GM12878 (cell line): ENCODE data around the gene FFAR2. TPM values are rescaled to one million over a fixed set of nuclear protein-coding genes. Genes with fewer than 3 reads are reported as not detected.

ENCODE experiments used
- ATAC-seq: fragments of 200-7000 bp; cut with Tn5 transposase; 3 replicates; pipeline ENCODE4 v1.9.1; 2020; ENCODE audit warnings: mild to moderate bottlenecking, moderate library complexity
- BruUV-seq: library from RNA; stranded (reverse); fragments of 400-500 nt; replicated peaks from 2 replicates; lab custom pipeline; 2021; lab: Mats Ljungman, UMichigan
- CTCF ChIA-PET: fragments of 300-600 bp; sonication (Branson Sonifier 250); formaldehyde crosslinking; extraction: SDS; loops from one replicate; lab custom pipeline; 2021; ENCODE audit warnings: inconsistent platforms; lab: Yijun Ruan, JAX
- POLR2A ChIA-PET: fragments of 350-600 bp; formaldehyde crosslinking; extraction: SDS; loops from one replicate; lab custom pipeline; 2021; ENCODE audit warnings: inconsistent platforms; lab: Charles Lee
- RAD21 ChIA-PET: fragments of 300-600 bp; sonication (Branson Sonifier 250); formaldehyde crosslinking; loops from one replicate; lab custom pipeline; 2023; ENCODE audit warnings: antibody characterized with exemption; ENCODE audit not compliant: unreplicated experiment; lab: Charles Lee
- SMC1A ChIA-PET: fragments of 300-600 bp; sonication (Branson Sonifier 250); formaldehyde crosslinking; loops from one replicate; lab custom pipeline; 2023; ENCODE audit not compliant: unreplicated experiment, uncharacterized antibody; lab: Charles Lee
- DNase-seq: peaks from one replicate; pipeline ENCODE4 v3.0.0-alpha.2; 2011; ENCODE audit warnings: low read depth, low spot score
- FAIRE-seq: peaks from 3 replicates; lab custom pipeline; 2011; peaks lifted over from hg19 to GRCh38; lab: Jason Lieb, UNC
- H2AFZ ChIP-seq: 2 replicates; pipeline ENCODE4 v1.6.0; 2011; ENCODE audit warnings: low read depth, low read length, control low read depth; ENCODE audit not compliant: control insufficient read depth
- H3K27ac ChIP-seq: 2 replicates; pipeline ENCODE4 v1.5.1; 2011; ENCODE audit warnings: control low read depth; ENCODE audit not compliant: control insufficient read depth, insufficient read depth
- H3K27me3 ChIP-seq, 2 experiments: replicated peaks in 1 of 2; 2 replicates each; pipeline versions ENCODE4 v1.6.0 to v1.6.1; 2011; ENCODE audit warnings: low read length in 1 of 2; ENCODE audit not compliant: control insufficient read depth in 2 of 2, insufficient read depth in 2 of 2
- H3K36me3 ChIP-seq, 2 experiments: 2 replicates each; pipeline ENCODE4 v1.5.1; 2011; ENCODE audit warnings: low read length in 1 of 2; ENCODE audit not compliant: control insufficient read depth in 2 of 2, insufficient read depth in 2 of 2
- H3K4me1 ChIP-seq: 2 replicates; pipeline ENCODE4 v1.6.1; 2011; ENCODE audit warnings: mild to moderate bottlenecking, low read length, moderate library complexity, mixed read lengths; ENCODE audit not compliant: control insufficient read depth, insufficient read depth
- H3K4me2 ChIP-seq: 2 replicates; pipeline ENCODE4 v1.6.0; 2011; ENCODE audit warnings: control low read depth; ENCODE audit not compliant: control insufficient read depth, insufficient read depth
- H3K4me3 ChIP-seq: fragments of 200-600 bp; sonication (generic); 2 replicates; pipeline ENCODE4 v1.5.1; 2016
- H3K79me2 ChIP-seq: 2 replicates; pipeline ENCODE4 v1.6.0; 2011; ENCODE audit warnings: low read length; ENCODE audit not compliant: control insufficient read depth, insufficient read depth
- H3K9ac ChIP-seq: 2 replicates; pipeline ENCODE4 v1.8.0; 2011; ENCODE audit warnings: low read length, control low read depth, mixed read lengths; ENCODE audit not compliant: control insufficient read depth, insufficient read depth
- H3K9me3 ChIP-seq: replicated peaks from 3 replicates; pipeline ENCODE4 v1.5.1; 2011; ENCODE audit warnings: mild to moderate bottlenecking, low read length; ENCODE audit not compliant: control insufficient read depth, insufficient read depth
- H4K20me1 ChIP-seq: 2 replicates; pipeline ENCODE4 v1.6.0; 2011; ENCODE audit not compliant: control insufficient read depth, insufficient read depth
- ASH2L ChIP-seq: fragments of 300-600, 200-600 bp; sonication (generic); IDR thresholded peaks from 2 replicates; pipeline ENCODE4 v1.6.1; 2017; ENCODE audit warnings: low read depth, mild to moderate bottlenecking, borderline replicate concordance
- BACH1 ChIP-seq: fragments of 450-650 bp; IDR thresholded peaks from 2 replicates; pipeline ENCODE4 v1.6.1; 2017; ENCODE audit warnings: mild to moderate bottlenecking, borderline replicate concordance
- CBX5 ChIP-seq: sonication (generic); IDR thresholded peaks from 2 replicates; pipeline ENCODE4 v1.6.1; 2016; ENCODE audit warnings: low read depth, moderate library complexity, mild to moderate bottlenecking, inconsistent platforms
- ESRRA ChIP-seq: IDR thresholded peaks from 2 replicates; pipeline ENCODE4 v1.6.1; 2012; ENCODE audit warnings: mild to moderate bottlenecking, low read length, improper control_type of control experiment
- MAX ChIP-seq: IDR thresholded peaks from 2 replicates; pipeline ENCODE4 v1.6.1; 2012; ENCODE audit warnings: low read depth, low read length, improper control_type of control experiment
- NR2F1 ChIP-seq: fragments of 450-650 bp; conservative IDR thresholded peaks from 2 replicates; pipeline ENCODE4 v1.6.1; 2017; ENCODE audit warnings: mild to moderate bottlenecking
- PRDM15 ChIP-seq: fragments of 450-650 bp; formaldehyde crosslinking; IDR thresholded peaks from 2 replicates; pipeline ENCODE4 v1.4.0; 2020; ENCODE audit warnings: mild to moderate bottlenecking, moderate library complexity
- RAD51 ChIP-seq: fragments of 450-650 bp; IDR thresholded peaks from 2 replicates; pipeline ENCODE4 v1.6.1; 2016; ENCODE audit warnings: moderate library complexity, mild to moderate bottlenecking, inconsistent platforms
- SP1 ChIP-seq: IDR thresholded peaks from one replicate; pipeline ENCODE4 v1.6.1; 2011; ENCODE audit warnings: low read depth, low read length
- TCF7 ChIP-seq: IDR thresholded peaks from 2 replicates; pipeline ENCODE4 v1.6.1; 2014; ENCODE audit warnings: antibody characterized with exemption, borderline replicate concordance
- WGBS: methylation state at CpG from one replicate; pipeline ENCODE4 v1.1.6; 2016; ENCODE audit warnings: low lambda C conversion rate; ENCODE audit not compliant: insufficient replicate concordance, insufficient coverage; ENCODE audit errors: missing lambda C conversion rate; 5-methylcytosine and 5-hydroxymethylcytosine counted together
- in situ Hi-C: fragments of 300-500 bp; cut with MboI; formaldehyde crosslinking; loops from 9 replicates; pipeline ENCODE4 v1.14.3; 2018; ENCODE audit warnings: mixed read lengths
- intact Hi-C: fragments of 100-400 bp; cut with micrococcal nuclease; formaldehyde crosslinking; loops from one replicate; pipeline ENCODE4 v1.14.2; 2022; ENCODE audit not compliant: unreplicated experiment
- polyA plus RNA-seq, 11 experiments: library from polyadenylated mRNA; depleted of rRNA in 4 of 11; unstranded in 6 of 11; stranded (reverse) in 5 of 11; fragments of >200 nt; fragmentation: Nextera tagmentation in 4 of 11; fragmentation: Illumina TruSeq in 1 of 11; extraction: Ambion mirVana in 4 of 11; extraction: Trizol in 1 of 11; gene quantifications; 1 replicate in 1 of 11; 2 replicates in 10 of 11; pipeline versions ENCODE4 v1.2.1 to v1.2.3, GENCODE V29; 2011 to 2016; ENCODE audit warnings: inconsistent platforms in 2 of 11, missing spikeins in 2 of 11, low read depth in 1 of 11
- total RNA-seq, 4 experiments: library from RNA; depleted of rRNA in 3 of 4; stranded (reverse); fragments of >200 nt in 3 of 4; fragmentation: Illumina TruSeq in 1 of 4; extraction: Trizol in 1 of 4; gene quantifications; 2 replicates each; pipeline versions ENCODE4 v1.2.1 to v1.2.3, GENCODE V29; 2013 to 2021

Gene FFAR2
- total and polyA plus RNA-seq, 10 of the 15 experiments (the other 5 are each of a cell fraction or from before 2014, with no cell fraction given), result 0.05 to 4.0 (median 2.1) TPM

GRCh38 chr19:35442091-35442490 is 6.0 kb upstream of the FFAR2 start (continued):
- no peak for TF ChIP-seq CBX5
- no peak for TF ChIP-seq SP1

DNA sequence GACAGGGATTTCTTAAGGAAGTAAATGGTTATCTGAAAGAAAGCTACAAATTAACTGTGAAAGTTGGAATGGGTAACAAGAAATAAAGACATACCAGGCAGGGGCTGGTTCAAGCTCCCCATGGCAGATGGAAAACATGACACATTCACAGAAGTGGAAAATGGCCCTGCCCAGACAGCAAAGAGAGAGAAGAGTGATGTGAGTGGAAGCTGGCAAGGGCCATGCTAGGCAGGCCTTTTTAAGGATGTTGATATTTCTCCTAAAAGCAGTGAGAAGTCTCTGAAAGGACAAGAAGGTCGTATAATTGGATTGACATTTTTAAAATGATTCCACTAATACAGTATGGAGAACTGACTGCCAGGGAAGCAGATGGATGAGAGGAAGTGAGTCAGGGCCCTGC is 3.3 kb upstream of the FFAR2 start:
- Histone ChIP-seq H3K4me3 (no peak overlapping the region), H3K36me3 (no peaks in the 10 kb centered on the region), H3K9me3 (no peaks in the 10 kb centered on the region), H3K27me3 (no peaks in the 10 kb centered on the region), H3K9ac (no peak overlapping the region), H3K4me2 (no peak overlapping the region), H3K27ac (no peak overlapping the region)
- no peak for FAIRE-seq
- no peak for DNase-seq
- RAD21 ChIA-PET, result interaction anchor here (0.8 kb wide), 1 partner anchor 15 kb away, joined by 4 read pairs; no protein-coding TSS in a partner anchor
- in situ Hi-C loops, result no loop called here
- 94% methylated on average over 1 of the region's 1 CpG for whole genome bisulfite sequencing
- TF ChIP-seq TCF7, result no peak
- no peak for TF ChIP-seq ASH2L
- TF ChIP-seq NR2F1, result no peak
- TF ChIP-seq PRDM15, result no peak
- TF ChIP-seq BACH1, result no peak
- TF ChIP-seq ESRRA, result no peak
- no peak for TF ChIP-seq MAX
- TF ChIP-seq RAD51, result no peak
- TF ChIP-seq, all 136 proteins: peak for 0
- H2AFZ ChIP-seq, result no peak overlapping the region
- ChIA-PET CTCF (interaction anchor here (1.5 kb wide), 1 partner anchor 14 kb away, joined by 3 read pairs; no protein-coding TSS in a partner anchor), POLR2A (interaction anchor here (0.6 to 0.9 kb wide), 2 partner anchors 20 to 36 kb away, joined by 3 read pairs; no protein-coding TSS in a partner anchor), SMC1A (interaction anchor here (1.5 to 3.6 kb wide), 2 partner anchors 14 to 25 kb away, joined by 3 to 17 read pairs; no protein-coding TSS in a partner anchor)
- H4K20me1 ChIP-seq, result no peaks in the 10 kb centered on the region
- H3K4me1 ChIP-seq, result peaks cover 44% of the 10 kb centered on the region
- no peak for ATAC-seq
- H3K79me2 ChIP-seq, result no peaks in the 10 kb centered on the region
- intact Hi-C loops, result no loop called here
- no TSS peak for BruUV-seq
